ENCODE measurements around the gene SLC35E3. TPM values are rescaled to one million over a fixed set of nuclear protein-coding genes. Genes with fewer than 3 reads are reported as not detected.

SLC35E3 gene
- total RNA-seq, 1 donor from 2014 or later = 16.5 TPM

GRCh38 chr12:68761901-68762630 lies 16.1 kb downstream of the SLC35E3 start:
- Histone ChIP-seq H3K27ac (no peak overlapping the region), H3K4me1 (no peaks in the 10 kb centered on the region), H3K4me3 (no peak overlapping the region), H3K36me3 (peaks cover 55% of the 10 kb centered on the region), H3K27me3 (ENCODE audit: low read depth) (no peaks in the 10 kb centered on the region), H3K9me3 (no peaks in the 10 kb centered on the region)
- no peak for TF ChIP-seq CTCF (IDR thresholded peaks at IDR 0.05)
- ATAC-seq = no peak
- intact Hi-C loops (cut with DNase I) = no loop called here
- no peak for DNase-seq

GRCh38 chr12:68762691-68763090 lies 16.7 kb downstream of the SLC35E3 start:
- peaks cover 62% of the 10 kb centered on the region for H3K36me3 ChIP-seq

GRCh38 chr12:68765696-68766095 lies 19.7 kb downstream of the SLC35E3 start:
- no peak overlapping the region for H3K4me3 ChIP-seq
- intact Hi-C loops (cut with DNase I) = no loop called here
- H3K36me3 ChIP-seq = peaks cover 52% of the 10 kb centered on the region
- no peak for ATAC-seq
- no peak for TF ChIP-seq CTCF (IDR thresholded peaks at IDR 0.05)
- H3K27me3 ChIP-seq (ENCODE audit: low read depth) = no peaks in the 10 kb centered on the region
- no peaks in the 10 kb centered on the region for H3K4me1 ChIP-seq
- no peaks in the 10 kb centered on the region for H3K9me3 ChIP-seq
- DNase-seq = no peak
- no peak overlapping the region for H3K27ac ChIP-seq

More at GRCh38 chr12:68762691-68763090, 16.7 kb downstream of the SLC35E3 start:
- no peak for TF ChIP-seq CTCF (IDR thresholded peaks at IDR 0.05)
- no peak for ATAC-seq
- Histone ChIP-seq H3K4me1 (no peaks in the 10 kb centered on the region), H3K9me3 (no peaks in the 10 kb centered on the region), H3K27me3 (ENCODE audit: low read depth) (no peaks in the 10 kb centered on the region), H3K4me3 (no peak overlapping the region), H3K27ac (no peak overlapping the region)
- intact Hi-C loops (cut with DNase I) = no loop called here
- DNase-seq = no peak

GRCh38 chr12:68766646-68767045 lies 20.7 kb downstream of the SLC35E3 start:
- Histone ChIP-seq H3K27ac (no peak overlapping the region), H3K4me3 (no peak overlapping the region), H3K4me1 (no peaks in the 10 kb centered on the region), H3K36me3 (peaks cover 43% of the 10 kb centered on the region), H3K9me3 (no peaks in the 10 kb centered on the region), H3K27me3 (ENCODE audit: low read depth) (no peaks in the 10 kb centered on the region)
- no peak for DNase-seq
- intact Hi-C loops (cut with DNase I) = no loop called here
- TF ChIP-seq CTCF (IDR thresholded peaks at IDR 0.05) = no peak
- no peak for ATAC-seq

GRCh38 chr12:68767191-68767590 lies 21.2 kb downstream of the SLC35E3 start:
- no peak for ATAC-seq
- TF ChIP-seq CTCF (IDR thresholded peaks at IDR 0.05) = no peak
- H3K27ac ChIP-seq = no peak overlapping the region
- no peak for DNase-seq
- intact Hi-C loops (cut with DNase I) = no loop called here
- H3K4me3 ChIP-seq = no peak overlapping the region
- no peaks in the 10 kb centered on the region for H3K27me3 ChIP-seq (ENCODE audit: low read depth)
- H3K4me1 ChIP-seq = no peaks in the 10 kb centered on the region
- peaks cover 42% of the 10 kb centered on the region for H3K36me3 ChIP-seq
- no peaks in the 10 kb centered on the region for H3K9me3 ChIP-seq
